ENCODE data around the gene LGR6.
"Not testable (repeated sequence)": the region's sequence is repeated elsewhere in the genome, so short reads cannot be mapped to it uniquely, and the experiment has no call there.

Gene LGR6

DNA sequence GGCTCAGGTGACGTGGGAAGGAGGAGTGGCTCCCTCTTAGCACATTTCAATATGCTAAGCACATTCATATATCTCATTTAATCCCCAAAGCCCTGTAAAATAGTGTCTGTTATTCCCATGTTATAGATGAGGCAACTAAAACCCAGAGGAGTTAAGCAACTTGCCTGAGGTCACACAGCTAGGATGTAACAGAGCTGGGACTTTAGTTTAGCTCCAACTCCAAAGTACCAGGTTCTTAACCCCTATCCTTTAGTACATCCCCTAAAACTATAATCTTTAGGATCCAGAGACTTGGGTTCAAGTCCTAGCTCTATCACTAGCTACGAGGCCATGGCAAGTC is 48.5 kb downstream of the LGR6 start:
- DNase-seq (ENCODE audit: low spot score) = no peak

DNA sequence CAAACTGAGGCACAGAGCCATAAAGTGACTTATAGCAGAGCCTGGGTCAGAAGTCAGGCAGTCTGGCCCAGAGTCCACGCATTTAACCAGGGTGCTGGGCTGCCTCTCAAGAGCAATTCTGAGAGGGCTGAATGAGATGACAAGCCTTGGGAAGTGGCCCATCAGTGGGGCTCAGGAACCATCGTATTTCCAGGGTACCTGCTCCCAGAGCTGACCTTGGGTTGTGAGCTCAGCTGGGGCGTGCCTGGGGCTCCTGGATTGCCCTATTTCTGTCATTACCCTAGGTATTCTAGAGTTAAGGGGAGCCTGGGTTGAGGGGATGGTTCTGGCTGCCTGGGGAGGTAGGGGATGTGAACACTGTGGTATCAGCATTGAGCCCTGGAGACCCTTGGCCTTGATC is 49.4 kb downstream of the LGR6 start:
- no peak for DNase-seq (ENCODE audit: low spot score)

DNA sequence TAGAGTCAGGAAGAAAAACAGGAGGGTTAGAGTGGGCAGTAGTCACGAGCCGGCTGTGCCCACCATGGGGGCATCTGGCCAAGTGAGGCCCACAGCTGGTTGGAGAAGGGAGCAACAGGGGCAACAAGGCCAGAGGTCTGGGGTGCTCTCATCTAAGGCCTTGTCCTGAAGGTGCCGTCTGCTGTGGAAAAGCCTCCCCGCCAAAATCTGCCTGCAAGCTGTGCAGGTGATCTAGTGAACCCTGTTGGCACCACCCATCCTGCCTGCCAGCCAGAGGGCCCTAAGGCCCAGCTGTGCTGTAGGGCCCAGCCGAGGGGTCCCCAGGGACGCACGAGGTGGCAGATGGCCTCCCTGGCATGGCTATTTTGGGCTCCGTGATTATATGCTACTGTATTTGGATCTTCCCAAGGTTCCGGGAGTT is 51.3 kb downstream of the LGR6 start:
- no peak for DNase-seq (ENCODE audit: low spot score)

DNA sequence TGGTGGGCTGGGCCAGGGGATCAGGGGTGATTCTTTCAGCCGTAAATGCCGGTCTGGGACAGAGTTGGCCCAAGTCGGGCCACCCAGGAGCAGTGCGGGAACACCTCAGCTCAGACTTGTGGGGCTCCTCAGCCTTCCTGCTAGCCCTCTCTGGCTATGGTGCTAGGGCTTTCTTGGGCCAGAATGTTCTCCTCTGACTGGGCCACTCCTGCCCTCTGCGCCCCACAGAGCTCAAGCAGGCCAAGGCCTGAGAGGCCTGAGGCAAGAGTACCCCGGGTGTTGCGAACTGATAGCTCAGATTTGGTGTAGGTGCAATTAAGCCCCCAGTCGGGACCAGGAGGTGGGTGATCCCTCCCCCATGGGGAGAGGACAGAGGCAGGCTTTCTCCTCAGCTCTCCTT is 51.8 kb downstream of the LGR6 start:
- no peak for DNase-seq (ENCODE audit: low spot score)

DNA sequence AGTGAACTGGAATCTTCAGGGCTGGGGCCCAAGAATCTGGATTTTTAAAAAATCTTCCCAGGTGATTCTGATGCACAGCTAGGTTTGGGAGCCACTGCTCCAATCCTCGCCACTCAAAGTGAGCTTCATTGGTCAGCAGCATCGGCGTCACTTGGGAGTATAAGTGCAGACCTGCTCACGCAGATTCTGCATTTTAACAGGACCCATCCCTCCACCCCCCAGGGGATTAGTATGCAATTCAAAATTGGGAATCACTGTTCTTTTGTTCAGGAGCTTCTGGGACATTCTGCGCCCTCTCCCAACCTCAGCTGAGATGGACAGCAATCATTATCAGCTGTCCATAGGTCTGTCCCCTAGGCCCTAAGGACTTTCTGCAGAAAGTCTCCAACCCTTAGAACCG is 53.5 kb downstream of the LGR6 start:
- DNase-seq (ENCODE audit: low spot score) = no peak

DNA sequence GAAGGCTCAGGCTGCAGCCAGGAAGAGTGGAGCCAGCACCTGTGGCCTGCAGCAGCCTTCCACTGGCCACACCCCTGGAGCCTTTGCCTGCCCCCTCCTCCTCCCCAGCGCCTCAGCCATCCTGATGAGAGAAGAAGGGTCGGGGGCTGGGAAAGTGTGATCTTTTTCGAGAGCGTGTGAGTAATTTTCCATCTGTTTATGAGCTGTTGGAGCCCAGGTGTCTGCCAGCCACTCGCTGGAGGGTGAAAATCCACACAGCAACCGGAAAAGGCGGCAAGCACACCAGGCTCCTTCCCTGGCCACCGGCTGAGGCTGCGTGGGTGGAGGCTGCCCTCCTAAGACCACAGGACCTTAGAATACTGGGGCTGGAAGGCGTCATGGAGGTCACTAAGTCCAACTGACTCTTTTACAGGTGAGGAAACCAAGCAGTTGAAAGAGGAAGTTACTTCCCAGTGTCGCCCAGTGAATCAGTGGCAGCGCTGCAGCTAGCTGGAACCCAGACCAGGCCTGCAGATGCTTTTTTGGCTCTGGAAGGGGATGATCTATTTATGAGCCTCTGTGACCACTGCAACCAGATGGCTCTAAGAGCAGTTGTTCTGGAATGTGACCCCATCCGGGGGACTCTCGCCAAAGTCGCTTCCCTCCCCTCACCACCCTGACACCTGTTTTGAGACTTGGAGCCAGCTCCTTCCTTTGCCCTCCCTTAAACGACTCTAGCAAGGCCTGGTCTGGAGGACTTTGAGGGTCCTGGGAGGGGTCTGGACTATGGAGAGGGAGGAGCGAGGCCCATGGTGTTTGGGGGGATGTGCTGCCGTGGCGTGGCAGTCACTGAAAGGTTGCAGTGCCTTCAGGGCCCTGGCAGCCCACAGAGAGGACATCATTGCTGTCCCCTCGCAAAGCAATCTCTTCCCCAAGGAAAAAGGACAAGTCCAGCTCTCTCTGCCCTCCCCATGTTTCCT is 54.5 kb downstream of the LGR6 start:
- no peak for DNase-seq (ENCODE audit: low spot score)

DNA sequence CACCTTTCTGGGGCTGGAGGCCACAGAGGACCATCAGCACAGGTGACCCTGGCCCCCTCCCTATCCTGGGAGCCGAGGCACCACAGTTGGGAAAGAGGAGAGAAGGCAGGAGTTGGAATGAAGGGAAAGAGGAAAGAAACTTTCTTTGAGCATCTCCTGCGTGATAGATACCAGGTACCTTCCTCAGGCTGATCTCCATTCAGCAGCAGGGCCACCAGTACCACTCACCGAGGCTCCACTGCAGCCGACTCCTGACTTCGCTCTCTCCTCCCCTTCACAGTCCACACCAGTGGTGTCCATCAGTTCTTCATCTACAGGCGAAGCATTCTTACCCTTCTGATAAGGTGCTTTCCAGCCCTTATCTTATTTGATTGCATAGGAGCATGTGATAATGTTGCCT is 55.3 kb downstream of the LGR6 start:
- DNase-seq (ENCODE audit: low spot score) = no peak

DNA sequence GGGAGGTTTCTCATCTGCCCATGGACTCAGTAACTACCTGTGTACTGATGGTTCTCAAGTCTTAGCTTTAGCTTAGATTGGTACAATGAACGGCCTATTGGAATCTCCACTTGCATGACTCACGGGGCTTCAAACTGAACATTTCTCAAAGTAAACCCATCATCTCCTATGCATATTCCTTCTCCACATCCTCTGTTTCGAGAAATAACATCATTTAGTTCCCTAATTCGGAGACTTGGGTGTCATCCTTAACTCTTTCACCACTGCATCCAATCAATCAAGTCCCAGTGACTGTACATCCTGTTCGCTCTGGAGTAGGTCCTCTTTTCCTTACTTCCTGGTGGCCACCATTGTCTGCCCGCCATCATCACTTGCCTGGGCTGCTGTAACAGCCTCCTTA is 55.8 kb downstream of the LGR6 start:
- DNase-seq (ENCODE audit: low spot score) = no peak

DNA sequence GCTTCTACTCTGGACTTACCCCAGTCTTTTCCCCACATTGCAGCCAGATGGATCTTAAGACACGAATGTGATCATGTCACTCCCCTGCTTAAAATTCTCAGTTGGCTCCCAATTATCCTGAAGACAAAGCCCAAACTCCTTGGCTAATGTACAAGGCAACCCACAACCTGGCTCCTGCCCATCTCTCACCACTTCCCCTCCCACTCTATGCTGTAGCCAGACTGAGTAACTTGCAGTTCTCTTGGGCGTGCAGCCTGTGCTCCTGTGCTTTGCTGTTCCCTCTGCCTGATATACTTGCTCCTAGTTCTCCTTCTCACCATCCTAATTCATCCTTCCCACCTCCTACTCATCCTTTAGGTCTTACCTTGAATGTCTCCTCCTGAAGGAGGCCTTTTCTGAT is 56.2 kb downstream of the LGR6 start:
- DNase-seq (ENCODE audit: low spot score) = no peak

DNA sequence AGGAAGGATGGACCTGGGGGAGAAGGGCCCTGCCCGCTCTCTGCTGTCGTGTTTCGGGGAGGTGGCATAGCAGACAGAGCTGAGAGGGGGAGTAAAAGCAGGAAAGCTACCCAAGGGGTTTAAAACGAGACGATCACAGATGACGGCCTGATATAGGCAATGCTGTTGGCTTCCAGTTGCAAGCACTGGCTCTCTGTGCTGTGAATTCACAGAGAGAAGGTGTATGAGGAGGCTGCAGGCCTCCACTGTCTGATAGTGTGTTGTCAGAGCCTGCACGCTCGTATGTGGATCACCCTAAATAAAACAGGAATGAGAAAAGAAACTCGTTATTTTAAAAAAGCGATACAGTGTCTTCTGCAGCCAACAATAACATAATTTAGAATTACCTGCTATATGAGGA is 57.4 kb downstream of the LGR6 start:
- DNase-seq (ENCODE audit: low spot score) = no peak

DNA sequence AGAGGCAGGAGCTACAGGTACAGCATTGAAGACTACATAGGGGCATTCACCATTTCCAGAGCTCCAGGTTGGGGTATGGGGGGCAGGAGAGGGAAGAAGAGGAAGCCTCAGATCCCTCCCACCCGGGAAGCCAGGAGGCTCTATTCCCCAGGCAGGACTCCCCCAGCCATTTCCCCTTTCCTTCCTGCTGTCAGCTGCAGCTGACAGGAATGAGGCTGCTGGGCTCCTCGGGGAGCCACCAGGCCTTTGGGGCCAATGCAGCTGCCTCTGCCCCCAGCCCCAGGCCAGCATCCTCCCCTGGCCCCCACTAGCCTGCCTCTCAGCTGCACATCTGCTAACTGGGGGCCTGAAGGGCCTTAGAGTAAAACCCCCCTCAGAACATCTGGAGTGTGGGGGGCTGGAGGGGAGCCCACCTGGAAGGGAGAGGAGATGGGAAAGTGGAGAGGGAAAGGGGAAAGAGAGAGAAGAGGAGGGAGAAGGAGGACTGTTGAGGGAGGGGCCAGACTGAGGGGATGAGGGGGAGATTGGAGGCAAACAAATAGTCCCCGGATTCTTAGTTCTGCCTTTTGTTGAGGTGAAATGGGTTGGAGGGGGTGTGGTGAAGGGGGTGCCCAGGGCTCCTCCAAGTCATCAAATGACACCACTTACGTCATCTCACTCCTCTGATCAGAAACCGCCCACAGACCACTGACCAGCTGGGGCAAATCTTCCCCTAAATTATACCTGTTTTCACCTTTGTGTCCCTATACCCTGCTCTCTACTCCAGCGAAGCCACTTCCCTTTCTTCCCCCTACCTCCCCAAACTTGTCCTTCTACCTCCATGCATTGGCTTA is 58.0 kb downstream of the LGR6 start:
- DNase-seq (ENCODE audit: low spot score) = no peak

DNA sequence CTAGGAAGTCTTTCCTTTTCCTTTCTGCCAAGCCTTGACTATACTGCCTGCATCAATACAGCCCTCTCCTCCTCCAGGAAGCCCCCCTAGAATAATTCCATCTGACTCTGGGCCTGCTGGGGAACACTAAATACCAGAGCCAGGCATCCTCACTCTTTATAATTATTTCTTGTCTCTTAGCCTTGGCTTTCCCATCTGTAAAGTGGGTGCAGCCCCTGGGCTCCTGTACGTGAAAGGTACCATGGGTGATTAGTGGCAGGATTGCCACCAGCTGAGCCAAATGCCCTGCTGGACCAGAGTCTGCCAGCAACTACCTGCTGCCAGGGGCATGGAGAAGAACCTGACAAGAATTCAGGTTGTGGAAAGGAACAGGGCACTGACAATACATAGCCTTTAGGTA is 58.7 kb downstream of the LGR6 start:
- no peak for DNase-seq (ENCODE audit: low spot score)

DNA sequence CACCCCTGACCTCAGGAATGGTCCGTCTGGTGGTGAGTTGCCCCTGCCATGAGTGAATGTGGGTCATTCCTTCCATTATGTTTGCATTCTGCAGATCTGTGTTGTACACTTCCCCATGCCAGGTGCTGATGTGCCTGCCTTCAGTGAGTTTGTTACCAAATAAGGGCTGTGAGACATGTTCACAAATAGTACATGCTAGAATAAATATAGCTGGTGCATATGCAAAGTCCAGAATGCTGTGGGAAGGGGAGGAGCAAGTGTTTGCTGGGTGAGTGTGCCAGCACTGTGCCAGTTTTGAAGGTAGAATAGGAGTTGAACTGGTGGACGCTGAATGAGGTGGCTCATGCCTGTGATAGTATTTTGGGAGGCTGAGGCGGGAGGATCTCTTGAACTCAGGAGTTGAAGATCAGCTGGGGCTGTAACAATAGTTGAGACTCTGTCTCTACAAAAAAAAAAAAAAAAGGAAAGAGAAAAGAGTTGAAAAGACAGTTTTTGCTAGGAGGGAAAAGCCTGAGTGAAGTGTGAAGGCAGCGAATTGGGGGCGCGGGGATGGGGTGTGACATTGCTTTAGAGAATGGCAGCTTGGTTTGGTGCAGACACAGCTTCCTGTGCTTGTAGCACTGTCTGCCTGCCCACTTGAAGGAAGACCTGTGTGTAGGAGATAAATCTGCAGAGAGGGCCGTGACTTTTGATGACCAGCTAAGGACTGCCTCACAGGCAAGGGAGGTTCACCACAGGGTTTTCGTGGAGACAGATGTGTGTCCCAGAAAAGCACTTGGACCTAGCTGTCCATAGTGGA is 61.1 kb downstream of the LGR6 start:
- no peak for DNase-seq (ENCODE audit: low spot score)

DNA sequence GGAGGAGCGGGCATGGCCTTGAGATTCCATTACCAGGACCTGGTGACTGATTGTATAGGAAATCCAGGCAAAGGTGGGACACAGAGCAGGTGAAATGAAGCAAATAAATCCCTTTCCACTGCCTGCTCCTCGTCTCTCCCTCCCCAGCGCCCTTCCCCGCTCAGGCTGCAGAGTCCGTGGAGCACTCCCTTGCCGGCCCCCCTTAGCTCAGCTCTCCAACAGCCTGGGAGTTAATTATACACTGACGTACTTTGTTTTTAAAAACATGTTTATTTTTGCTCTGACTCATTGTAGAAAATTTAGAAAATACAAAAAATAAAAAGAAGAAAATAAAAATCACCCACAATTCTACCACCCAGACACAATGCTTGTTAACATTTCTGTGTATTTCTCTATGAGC is 61.7 kb downstream of the LGR6 start:
- no peak for DNase-seq (ENCODE audit: low spot score)

DNA sequence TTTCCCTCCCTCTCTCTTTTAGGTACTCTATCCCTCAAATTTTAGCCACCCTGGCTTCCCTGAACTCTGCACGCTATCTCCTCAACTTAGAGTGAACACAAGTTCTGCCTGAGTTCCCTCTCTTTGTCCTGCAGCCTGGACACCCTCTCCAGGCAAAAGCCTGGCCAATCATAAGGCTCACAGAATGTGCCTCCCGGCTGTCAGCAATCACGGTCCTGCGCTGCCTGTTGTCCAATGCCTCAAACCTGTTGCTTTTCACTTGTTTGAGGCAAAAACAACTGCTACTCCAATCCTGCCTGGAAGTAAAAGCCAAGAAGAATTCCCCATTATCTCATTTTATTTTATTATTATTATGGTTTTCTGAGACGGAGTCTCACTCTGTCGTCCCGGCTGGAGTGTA is 66.1 kb downstream of the LGR6 start:
- DNase-seq (ENCODE audit: low spot score) = no peak

DNA sequence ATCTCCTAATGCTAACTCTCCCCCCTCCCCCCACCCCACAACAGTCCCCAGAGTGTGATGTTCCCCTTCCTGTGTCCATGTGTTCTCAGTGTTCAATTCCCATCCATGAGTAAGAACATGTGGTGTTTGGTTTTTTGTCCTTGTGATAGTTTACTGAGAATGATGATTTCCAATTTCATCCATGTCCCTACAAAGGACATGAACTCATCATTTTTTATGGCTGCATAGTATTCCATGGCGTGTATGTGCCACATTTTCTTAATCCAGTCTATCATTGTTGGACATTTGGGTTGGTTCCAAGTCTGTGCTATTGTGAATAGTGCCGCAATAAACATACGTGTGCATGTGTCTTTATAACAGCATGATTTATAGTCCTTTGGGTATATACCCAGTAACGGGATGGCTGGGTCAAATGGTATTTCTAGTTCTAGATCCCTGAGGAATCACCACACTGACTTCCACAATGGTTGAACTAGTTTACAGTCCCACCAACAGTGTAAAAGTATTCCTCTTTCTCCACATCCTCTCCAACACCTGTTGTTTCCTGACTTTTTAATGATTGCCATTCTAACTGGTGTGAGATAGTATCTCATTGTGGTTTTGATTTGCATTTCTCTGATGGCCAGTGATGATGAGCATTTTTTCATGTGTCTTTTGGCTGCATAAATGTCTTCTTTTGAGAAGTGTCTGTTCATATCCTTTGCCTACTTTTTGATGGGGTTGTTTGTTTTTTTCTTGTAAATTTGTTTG is 67.8 kb downstream of the LGR6 start:
- DNase-seq (ENCODE audit: low spot score) = not testable (repeated sequence)

DNA sequence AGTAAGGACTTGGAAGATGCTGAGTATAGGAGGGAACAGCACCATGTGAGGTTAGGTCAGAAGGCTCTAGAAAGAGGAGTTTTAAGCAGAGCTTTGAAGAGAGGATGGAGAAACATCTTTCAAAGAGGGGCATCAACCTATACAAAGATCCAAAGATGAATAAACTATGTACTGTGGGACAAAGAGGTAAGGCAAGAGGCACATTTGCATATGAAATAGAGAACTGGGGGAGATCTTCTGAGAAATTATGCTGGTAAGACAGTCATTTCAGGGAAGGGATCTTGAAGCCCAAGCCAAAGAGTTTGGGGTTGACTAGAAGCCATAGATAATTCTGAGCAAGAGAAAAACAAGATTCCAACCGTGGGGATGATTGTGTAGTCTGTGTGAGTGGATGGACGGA is 70.0 kb downstream of the LGR6 start:
- DNase-seq (ENCODE audit: low spot score) = no peak

DNA sequence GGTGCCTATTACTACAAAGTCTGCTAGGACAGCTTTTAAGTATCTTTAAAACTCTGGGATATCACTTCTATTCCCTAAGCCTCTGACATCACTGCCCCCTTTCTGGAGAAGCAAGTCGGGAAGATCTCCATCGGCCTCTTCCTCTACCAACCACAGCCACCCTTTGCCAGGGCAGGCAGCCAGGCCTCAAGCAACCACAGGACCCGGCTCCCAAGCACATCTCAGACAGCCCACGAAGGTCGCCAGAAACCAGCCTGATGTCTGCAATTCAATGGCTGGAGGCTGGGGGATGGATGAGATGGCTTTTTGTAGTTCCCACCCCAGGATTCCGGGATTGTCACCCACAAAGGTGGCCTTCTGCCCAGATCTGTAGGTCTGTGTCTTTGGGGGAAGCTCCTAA is 70.7 kb downstream of the LGR6 start:
- DNase-seq (ENCODE audit: low spot score) = no peak

DNA sequence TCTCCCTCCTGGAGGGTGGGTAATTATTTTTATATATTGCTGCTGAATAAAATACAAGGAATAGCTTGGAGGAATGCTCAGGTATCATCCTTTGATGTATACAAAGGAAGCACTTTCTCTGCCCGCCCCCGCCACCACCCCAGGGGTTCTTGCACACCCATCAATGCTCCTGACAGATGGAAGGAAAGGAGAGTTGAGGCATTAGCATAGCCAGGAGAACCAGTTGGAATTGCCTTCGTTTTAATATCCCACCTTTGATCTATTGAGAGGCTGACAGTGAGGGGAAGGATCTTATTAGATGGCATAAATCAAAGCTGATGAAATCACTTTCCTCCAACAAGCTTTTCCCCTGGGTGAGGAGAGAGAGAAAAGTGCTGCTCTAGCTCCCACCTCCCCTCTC is 71.1 kb downstream of the LGR6 start:
- DNase-seq (ENCODE audit: low spot score) = no peak

DNA sequence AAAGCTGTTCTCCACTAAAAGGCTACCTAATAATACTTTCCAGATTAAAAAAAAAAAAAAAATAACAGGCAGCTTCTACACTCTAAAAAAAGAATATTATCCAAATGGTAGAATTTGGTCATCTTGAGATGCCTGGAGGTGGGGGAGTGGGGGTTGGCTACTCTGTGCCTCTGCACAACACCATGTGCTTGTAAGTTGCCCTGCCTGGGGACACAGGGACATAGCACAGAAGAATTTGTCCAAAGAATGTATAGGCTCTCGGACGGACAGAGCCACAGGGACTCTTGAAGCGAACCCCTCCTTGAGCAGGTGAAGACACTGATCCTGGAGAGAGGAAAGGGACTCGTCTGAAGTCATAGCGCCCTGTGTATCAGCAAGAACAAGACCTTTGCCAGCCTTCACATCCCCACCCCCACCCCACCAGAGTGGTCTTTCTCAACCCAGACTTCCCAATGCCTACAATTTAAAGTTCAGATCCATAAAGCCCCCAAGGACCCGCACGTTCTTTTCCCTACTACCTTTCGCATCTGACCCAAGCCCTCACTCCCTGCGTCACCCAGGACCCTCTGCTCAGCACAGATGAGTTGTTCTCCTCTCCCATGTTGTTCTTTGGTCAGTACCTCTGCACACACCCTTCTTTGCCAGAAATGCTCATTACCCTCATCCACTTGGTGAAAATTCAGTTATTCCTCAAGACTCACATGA is 72.6 kb downstream of the LGR6 start:
- no peak for DNase-seq (ENCODE audit: low spot score)

DNA sequence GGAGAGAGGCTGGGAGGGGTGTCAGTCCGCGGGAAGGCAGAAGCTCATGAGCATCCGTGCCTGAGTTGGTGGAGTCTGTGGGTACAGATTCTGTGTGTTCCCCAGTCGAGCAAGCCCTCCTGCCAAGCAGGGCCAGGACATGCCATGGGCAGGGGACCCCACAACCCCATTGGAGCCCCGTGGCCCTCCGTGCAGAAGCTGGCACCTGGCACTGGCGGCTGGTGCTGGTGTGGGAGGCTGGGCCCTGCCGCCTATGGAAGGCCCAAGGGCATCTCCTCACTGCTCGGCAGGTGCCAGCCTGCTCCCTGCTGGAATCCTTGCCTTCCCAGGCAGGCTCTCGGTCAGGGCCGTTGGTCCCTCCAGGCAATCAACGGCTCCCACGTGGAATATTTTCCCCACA is 74.4 kb downstream of the LGR6 start:
- DNase-seq (ENCODE audit: low spot score) = no peak
